A549 (cell line): ENCODE measurements around the gene RAD51AP2. TPM values are rescaled to one million over a fixed set of nuclear protein-coding genes. Genes with fewer than 3 reads are reported as not detected.

Experiments used
- ATAC-seq, 2 experiments: fragments of 200-7000 bp in 1 of 2; fragments of >200 bp in 1 of 2; cut with Nextera tagmentation in 1 of 2; cut with Tn5 transposase in 1 of 2; 3 replicates each; pipeline versions ENCODE4 v1.8.0 to v1.9.1; 2018 to 2020; ENCODE audit warnings: mild to moderate bottlenecking in 1 of 2, moderate library complexity in 1 of 2
- CTCF ChIA-PET: fragments of 300-600 bp; sonication (Branson Sonifier 250); formaldehyde crosslinking; extraction: SDS; loops from one replicate; lab custom pipeline; 2021; ENCODE audit warnings: antibody characterized with exemption, inconsistent platforms; lab: Yijun Ruan, JAX
- POLR2A ChIA-PET: fragments of 350-600 bp; formaldehyde crosslinking; extraction: SDS; loops from one replicate; lab custom pipeline; 2021; ENCODE audit warnings: antibody characterized with exemption, inconsistent platforms; lab: Yijun Ruan, JAX
- DNase-seq, 2 experiments: peaks; one replicate each; pipeline versions ENCODE4 v3.0.0 to v3.0.0-alpha.2; 2011 to 2016; ENCODE audit warnings: low read depth in 1 of 2, low spot score in 1 of 2
- FAIRE-seq: peaks from 2 replicates; lab custom pipeline; 2011; peaks lifted over from hg19 to GRCh38; lab: Jason Lieb, UNC
- H3K27ac ChIP-seq, 2 experiments: fragments of >200 bp; sonication (Bioruptor Twin); formaldehyde crosslinking; 3 replicates each; pipeline ENCODE4 v1.5.1; 2016 to 2017
- H3K4me1 ChIP-seq: fragments of >200 bp; sonication (Bioruptor Twin); formaldehyde crosslinking; 3 replicates; pipeline ENCODE4 v1.6.1; 2016
- H3K4me2 ChIP-seq: fragments of >200 bp; sonication (Bioruptor Twin); formaldehyde crosslinking; 3 replicates; pipeline ENCODE4 v1.6.1; 2016
- H3K4me3 ChIP-seq: fragments of >200 bp; sonication (Bioruptor Twin); formaldehyde crosslinking; 3 replicates; pipeline ENCODE4 v1.5.1; 2016
- H3K9me3 ChIP-seq: fragments of >200 bp; sonication (Bioruptor Twin); formaldehyde crosslinking; 3 replicates; pipeline ENCODE4 v1.6.1; 2016
- CBX2 ChIP-seq: fragments of 200-600 bp; sonication (generic); IDR thresholded peaks from 2 replicates; pipeline ENCODE4 v1.6.1; 2016; ENCODE audit warnings: low read depth, mild to moderate bottlenecking, borderline replicate concordance
- CTCF ChIP-seq: fragments of >200 bp; sonication (Bioruptor Twin); formaldehyde crosslinking; IDR thresholded peaks from 3 replicates; pipeline ENCODE4 v1.5.1; 2016
- EHF ChIP-seq: fragments of 250-450 bp; sonication (Bioruptor Pico); IDR thresholded peaks from 2 replicates; pipeline ENCODE4 v1.5.0; 2020; ENCODE audit warnings: mild to moderate bottlenecking
- ESRRA ChIP-seq: fragments of 150-350 bp; IDR thresholded peaks from 2 replicates; pipeline ENCODE4 v1.6.1; 2014; ENCODE audit warnings: mild to moderate bottlenecking, low read length, borderline replicate concordance
- FOSL2 ChIP-seq, 2 experiments: fragments of 450-650 bp in 1 of 2; fragments of >200 bp in 1 of 2; sonication (Bioruptor Twin) in 1 of 2; formaldehyde crosslinking; IDR thresholded peaks; 2 replicates each; pipeline versions ENCODE4 v1.5.0 to v1.6.1; 2016 to 2020; ENCODE audit warnings: mild to moderate bottlenecking in 1 of 2, moderate library complexity in 1 of 2
- FOXS1 ChIP-seq: fragments of 250-450 bp; sonication (Bioruptor Pico); IDR thresholded peaks from 2 replicates; pipeline ENCODE4 v1.5.0; 2020; ENCODE audit warnings: mild to moderate bottlenecking, moderate library complexity
- HOXB5 ChIP-seq: fragments of 250-450 bp; sonication (Bioruptor Pico); IDR thresholded peaks from 2 replicates; pipeline ENCODE4 v1.5.0; 2020; ENCODE audit warnings: mild to moderate bottlenecking, moderate library complexity
- KDM1A ChIP-seq: fragments of 200-600 bp; sonication (generic); IDR thresholded peaks from 2 replicates; pipeline ENCODE4 v1.6.1; 2016; ENCODE audit warnings: low read depth, mild to moderate bottlenecking
- KDM5A ChIP-seq: fragments of 200-600 bp; sonication (generic); IDR thresholded peaks from 2 replicates; pipeline ENCODE4 v1.6.1; 2016; ENCODE audit warnings: antibody characterized with exemption, mild to moderate bottlenecking
- MAZ ChIP-seq: fragments of 150-350 bp; IDR thresholded peaks from 2 replicates; pipeline ENCODE4 v1.6.1; 2014; ENCODE audit warnings: antibody characterized with exemption, low read depth, low read length, borderline replicate concordance
- MYC ChIP-seq: IDR thresholded peaks from 2 replicates; pipeline ENCODE4 v1.6.1; 2012; ENCODE audit warnings: mild to moderate bottlenecking, inconsistent platforms, low read length, improper control_type of control experiment, borderline replicate concordance
- NPAS2 ChIP-seq: fragments of 250-450 bp; sonication (Bioruptor Pico); IDR thresholded peaks from 2 replicates; pipeline ENCODE4 v1.8.0; 2022; ENCODE audit warnings: mild to moderate bottlenecking, moderate library complexity, borderline replicate concordance
- NR3C1 ChIP-seq: fragments of >200 bp; sonication (Bioruptor Twin); formaldehyde crosslinking; IDR thresholded peaks from 3 replicates; pipeline ENCODE4 v1.6.1; 2017
- PHF8 ChIP-seq: fragments of 200-600 bp; sonication (generic); IDR thresholded peaks from 2 replicates; pipeline ENCODE4 v1.6.1; 2016; ENCODE audit warnings: low read depth, mild to moderate bottlenecking, antibody characterized with exemption, moderate library complexity, borderline replicate concordance
- POLR2A ChIP-seq: IDR thresholded peaks from 2 replicates; pipeline ENCODE4 v1.6.1; 2012; ENCODE audit warnings: mild to moderate bottlenecking, low read length
- RARB ChIP-seq: fragments of 250-450 bp; sonication (Bioruptor Pico); IDR thresholded peaks from 2 replicates; pipeline ENCODE4 v1.8.0; 2021; ENCODE audit warnings: mild to moderate bottlenecking, moderate library complexity
- RCOR1 ChIP-seq: fragments of 150-350 bp; IDR thresholded peaks from 2 replicates; pipeline ENCODE4 v1.6.1; 2014; ENCODE audit warnings: antibody characterized with exemption, low read length, low read depth
- RNF2 ChIP-seq: fragments of 200-600 bp; sonication (generic); IDR thresholded peaks from 2 replicates; pipeline ENCODE4 v1.6.1; 2016; ENCODE audit warnings: low read depth, mild to moderate bottlenecking, antibody characterized with exemption, moderate library complexity, borderline replicate concordance
- TFCP2L1 ChIP-seq: fragments of 250-450 bp; sonication (Bioruptor Pico); IDR thresholded peaks from 2 replicates; pipeline ENCODE4 v1.5.0; 2021; ENCODE audit warnings: mild to moderate bottlenecking
- WGBS: methylation state at CpG from one replicate; pipeline ENCODE4 v1.1.6; 2017; ENCODE audit errors: missing lambda C conversion rate; 5-methylcytosine and 5-hydroxymethylcytosine counted together
- polyA plus RNA-seq, 4 experiments: library from polyadenylated mRNA; depleted of rRNA in 3 of 4; stranded (reverse); fragments of >200 nt; fragmentation: RNase III in 1 of 4; extraction: RNeasy Plus Mini Kit Qiagen cat#74134 plus additional on column Dnase treatment in 1 of 4; gene quantifications; 2 replicates in 3 of 4; 3 replicates in 1 of 4; pipeline ENCODE4 v1.2.3, GENCODE V29; 2011 to 2017
- TF ChIP-seq, protein P1 (sequence below): IDR thresholded peaks from 2 replicates; pipeline ENCODE4 v1.6.1; 2012
- TF ChIP-seq, protein P2 (sequence below): fragments of 250-450 bp; sonication (Bioruptor Pico); IDR thresholded peaks from 2 replicates; pipeline ENCODE4 v1.5.0; 2021; ENCODE audit warnings: mild to moderate bottlenecking, moderate library complexity, borderline replicate concordance
- TF ChIP-seq, protein P3 (sequence below): fragments of 250-450 bp; sonication (Bioruptor Pico); IDR thresholded peaks from 2 replicates; pipeline ENCODE4 v1.5.0; 2020; ENCODE audit warnings: low read depth, mild to moderate bottlenecking, moderate library complexity

The RAD51AP2 gene
- polyA plus RNA-seq, 2 of the 4 experiments (the other 2 are of a cell fraction), result not detected

DNA sequence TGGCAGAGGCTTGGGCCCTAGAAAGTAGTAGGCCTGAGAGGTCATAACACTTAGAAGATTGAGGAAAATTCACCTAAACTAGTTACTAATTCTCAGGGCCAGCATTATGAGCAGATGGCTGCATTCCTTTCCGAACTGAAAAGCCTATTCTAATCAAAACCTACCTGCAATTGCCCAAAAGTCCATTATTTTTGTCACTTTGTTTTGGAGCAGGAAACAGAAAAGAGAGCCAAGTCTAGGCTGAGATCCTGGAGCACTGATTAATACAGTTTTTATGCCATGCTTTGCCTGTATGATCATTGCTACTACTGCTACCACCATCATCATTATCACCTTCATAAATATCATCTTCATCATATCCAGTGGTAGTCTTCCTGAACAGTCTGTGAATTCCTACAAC is 36.9 kb upstream of the RAD51AP2 start (continued):
- no peak for TF ChIP-seq MAZ
- no peak for TF ChIP-seq PHF8
- no peak for TF ChIP-seq POLR2A

DNA sequence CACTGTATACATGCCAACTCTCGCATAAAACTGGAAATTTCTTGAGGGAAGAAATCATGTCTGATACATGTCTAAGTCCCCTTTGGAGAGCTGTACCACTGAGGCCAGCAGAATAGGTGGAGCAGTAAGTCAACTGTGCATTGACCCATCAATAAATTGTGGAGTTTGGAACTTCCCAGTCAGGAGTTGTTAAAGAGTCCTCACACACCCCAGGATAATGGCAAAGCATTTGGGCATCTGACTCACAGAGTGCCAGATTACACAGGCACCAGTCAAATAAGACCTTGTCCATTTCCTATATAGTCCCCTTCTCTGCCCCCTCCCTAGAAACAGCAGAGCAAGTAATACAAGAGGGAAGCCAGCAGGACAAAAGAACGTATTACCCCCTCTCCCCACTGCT is 32.7 kb upstream of the RAD51AP2 start:
- 31% methylated on average over 2 of the region's 2 CpGs for WGBS
- ChIA-PET POLR2A (no interaction called here), CTCF (interaction anchor here (1.3 kb wide), 1 partner anchor 9 kb away, joined by 3 read pairs; no protein-coding TSS in a partner anchor)
- Histone ChIP-seq H3K9me3 (no peaks in the 10 kb centered on the region), H3K27ac (no peak overlapping the region), H3K4me3 (no peak overlapping the region), H3K4me1 (peaks cover 3% of the 10 kb centered on the region; the same call in 1 of the 3 replicates), H3K4me2 (no peak overlapping the region)
- no peak for FAIRE-seq
- ATAC-seq, result no peak
- TF ChIP-seq RCOR1, result no peak
- TF ChIP-seq NPAS2, result no peak
- no peak for TF ChIP-seq RNF2
- TF ChIP-seq FOXS1 (CRISPR knock-in tag), result no peak
- no peak for DNase-seq

GRCh38 chr2:17547737-17548136 is 29.5 kb upstream of the RAD51AP2 start:
- Histone ChIP-seq H3K9me3 (no peaks in the 10 kb centered on the region), H3K4me3 (no peak overlapping the region), H3K4me1 (peaks cover 3% of the 10 kb centered on the region; the same call in 1 of the 3 replicates), H3K27ac (no peak overlapping the region), H3K4me2 (no peak overlapping the region)
- FAIRE-seq, result no peak
- ChIA-PET POLR2A (no interaction called here), CTCF (no interaction called here)
- WGBS, result 34% methylated on average over 5 of the region's 5 CpGs
- DNase-seq, result no peak
- ATAC-seq, result no peak
- TF ChIP-seq TFCP2L1 (no peak), NR3C1 (no peak), HOXB5 (CRISPR knock-in tag) (no peak), FOSL2 (IDR thresholded peaks at IDR 0.05) (no peak), FOSL2 (CRISPR knock-in tag; IDR thresholded peaks at IDR 0.05) (no peak), KDM5A (no peak), RNF2 (no peak), MYC (no peak), FOXS1 (CRISPR knock-in tag) (no peak), EHF (CRISPR knock-in tag) (no peak), RCOR1 (no peak), CTCF (no peak), CBX2 (no peak), RARB (no peak), ESRRA (no peak), KDM1A (no peak), POLR2A (no peak)
- TF ChIP-seq, protein P1, sequence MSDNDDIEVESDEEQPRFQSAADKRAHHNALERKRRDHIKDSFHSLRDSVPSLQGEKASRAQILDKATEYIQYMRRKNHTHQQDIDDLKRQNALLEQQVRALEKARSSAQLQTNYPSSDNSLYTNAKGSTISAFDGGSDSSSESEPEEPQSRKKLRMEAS, result no peak
- TF ChIP-seq, protein P2, sequence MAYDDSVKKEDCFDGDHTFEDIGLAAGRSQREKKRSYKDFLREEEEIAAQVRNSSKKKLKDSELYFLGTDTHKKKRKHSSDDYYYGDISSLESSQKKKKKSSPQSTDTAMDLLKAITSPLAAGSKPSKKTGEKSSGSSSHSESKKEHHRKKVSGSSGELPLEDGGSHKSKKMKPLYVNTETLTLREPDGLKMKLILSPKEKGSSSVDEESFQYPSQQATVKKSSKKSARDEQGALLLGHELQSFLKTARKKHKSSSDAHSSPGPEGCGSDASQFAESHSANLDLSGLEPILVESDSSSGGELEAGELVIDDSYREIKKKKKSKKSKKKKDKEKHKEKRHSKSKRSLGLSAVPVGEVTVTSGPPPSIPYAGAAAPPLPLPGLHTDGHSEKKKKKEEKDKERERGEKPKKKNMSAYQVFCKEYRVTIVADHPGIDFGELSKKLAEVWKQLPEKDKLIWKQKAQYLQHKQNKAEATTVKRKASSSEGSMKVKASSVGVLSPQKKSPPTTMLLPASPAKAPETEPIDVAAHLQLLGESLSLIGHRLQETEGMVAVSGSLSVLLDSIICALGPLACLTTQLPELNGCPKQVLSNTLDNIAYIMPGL (CRISPR knock-in tag), result no peak
- TF ChIP-seq, protein P3, sequence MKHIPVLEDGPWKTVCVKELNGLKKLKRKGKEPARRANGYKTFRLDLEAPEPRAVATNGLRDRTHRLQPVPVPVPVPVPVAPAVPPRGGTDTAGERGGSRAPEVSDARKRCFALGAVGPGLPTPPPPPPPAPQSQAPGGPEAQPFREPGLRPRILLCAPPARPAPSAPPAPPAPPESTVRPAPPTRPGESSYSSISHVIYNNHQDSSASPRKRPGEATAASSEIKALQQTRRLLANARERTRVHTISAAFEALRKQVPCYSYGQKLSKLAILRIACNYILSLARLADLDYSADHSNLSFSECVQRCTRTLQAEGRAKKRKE, result no peak
